ENCODE measurements around the gene LRRTM4.

Gene LRRTM4

GRCh38 chr2:77521931-77522470, at the start of gene LRRTM4:
LRRTM4 (minus strand) TSS chr2:77522376.
- DNase-seq = no peak

GRCh38 chr2:77571545-77571944, 49.4 kb upstream of the LRRTM4 start:
- no peak for DNase-seq

- DNase-seq = no peak
Measured at GRCh38 chr2:77567723-77568122, 45.5 kb upstream of the LRRTM4 start.

- no peak for DNase-seq
Measured at GRCh38 chr2:77566582-77566981, 44.4 kb upstream of the LRRTM4 start.

- DNase-seq = no peak
Measured at GRCh38 chr2:77566131-77566530, 44.0 kb upstream of the LRRTM4 start.

GRCh38 chr2:77552956-77553355, 30.8 kb upstream of the LRRTM4 start:
- DNase-seq = no peak

DNA sequence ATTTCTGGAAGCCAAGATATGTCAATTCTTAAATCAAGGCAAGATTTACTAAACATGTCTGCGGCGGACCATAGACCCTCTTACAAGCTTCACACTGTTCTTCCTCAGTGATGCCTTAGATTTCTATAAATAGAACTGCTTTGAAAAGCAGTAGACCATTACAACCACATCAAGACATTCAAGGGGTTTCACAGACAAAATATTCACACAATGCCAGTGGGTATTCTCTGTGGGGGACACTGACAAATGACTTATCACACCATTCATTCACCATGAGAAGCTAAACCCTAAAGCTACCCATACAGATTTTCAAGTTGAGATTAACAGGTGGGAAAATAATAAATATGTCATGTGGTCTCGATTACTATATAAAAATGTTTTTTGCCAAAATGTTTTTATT, 15.9 kb upstream of the LRRTM4 start:
- no peak for DNase-seq

DNA sequence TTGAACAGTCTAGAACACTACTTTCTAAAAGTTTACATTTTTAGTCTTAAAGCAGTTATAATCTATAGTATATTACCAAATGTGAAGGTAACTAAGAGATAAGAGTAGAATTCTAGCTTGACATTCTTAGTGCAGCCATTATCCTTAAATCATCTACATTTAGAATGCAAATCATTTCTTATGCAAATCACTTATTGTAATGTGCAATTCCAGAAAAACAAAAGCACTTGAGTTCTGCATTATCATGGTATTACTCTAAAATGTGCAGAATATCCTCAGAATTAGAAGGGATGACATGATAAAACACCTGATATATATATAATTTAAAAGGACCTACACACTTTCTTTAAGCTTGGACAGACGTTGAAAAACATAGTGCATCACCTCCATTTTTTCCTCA, 712 bp upstream of the LRRTM4 start:
- DNase-seq = no peak

- DNase-seq = no peak
Measured at GRCh38 chr2:77521548-77521891, 656 bp downstream of the LRRTM4 start.

- DNase-seq = no peak
Measured at GRCh38 chr2:77520641-77521547, 1.3 kb downstream of the LRRTM4 start.

DNA sequence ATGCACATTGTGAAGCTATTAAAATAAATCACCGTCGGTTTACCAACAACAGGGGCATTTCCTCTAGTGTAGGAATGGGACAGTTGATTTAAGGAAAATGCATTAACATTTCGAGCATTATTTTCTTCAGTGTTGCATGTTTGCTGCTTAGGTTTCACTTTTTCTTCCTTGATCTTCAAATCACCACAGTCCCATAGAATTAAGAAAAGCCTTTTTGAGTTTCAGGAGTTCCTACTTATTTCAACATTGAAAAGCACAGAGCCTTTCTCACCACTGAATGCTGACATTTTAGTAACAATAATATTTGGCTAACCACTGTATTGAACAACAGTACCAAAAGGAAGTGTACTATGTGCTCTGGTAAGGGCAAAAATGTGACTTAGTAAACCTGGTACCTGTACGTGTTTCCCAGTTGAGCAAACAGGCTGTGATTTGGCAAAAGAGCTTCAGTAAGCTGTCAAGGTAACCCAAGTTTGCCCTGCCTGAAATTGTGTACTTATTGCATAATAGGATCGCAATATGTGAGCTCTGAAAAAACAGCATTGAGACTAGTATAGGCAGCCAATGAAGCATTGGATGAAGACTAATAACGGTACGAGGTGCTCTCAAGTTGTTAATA, 2.2 kb downstream of the LRRTM4 start:
- no peak for DNase-seq

GRCh38 chr2:77519164-77519887, 2.9 kb downstream of the LRRTM4 start:
- no peak for DNase-seq

- DNase-seq = no peak
Measured at GRCh38 chr2:77518311-77518710, 3.9 kb downstream of the LRRTM4 start.

DNA sequence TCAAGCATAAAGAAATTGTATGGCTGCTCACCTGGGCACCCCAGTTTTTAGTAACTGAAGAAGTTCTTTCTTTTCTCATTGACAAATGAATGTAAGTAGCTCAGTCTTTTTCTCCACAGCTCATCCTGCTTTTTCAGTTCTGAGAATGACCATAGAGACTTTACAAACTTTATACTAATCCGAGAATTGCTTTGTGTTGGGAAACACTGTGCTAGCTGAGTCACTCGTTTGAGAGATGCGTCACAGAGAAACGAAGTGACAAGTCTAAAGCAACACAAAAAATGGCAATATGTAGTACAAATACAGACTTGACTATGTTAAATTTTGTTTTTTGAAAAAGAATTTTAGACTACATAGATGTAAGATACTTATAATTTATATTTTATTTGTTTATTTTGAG, 9.0 kb downstream of the LRRTM4 start:
- no peak for DNase-seq

DNA sequence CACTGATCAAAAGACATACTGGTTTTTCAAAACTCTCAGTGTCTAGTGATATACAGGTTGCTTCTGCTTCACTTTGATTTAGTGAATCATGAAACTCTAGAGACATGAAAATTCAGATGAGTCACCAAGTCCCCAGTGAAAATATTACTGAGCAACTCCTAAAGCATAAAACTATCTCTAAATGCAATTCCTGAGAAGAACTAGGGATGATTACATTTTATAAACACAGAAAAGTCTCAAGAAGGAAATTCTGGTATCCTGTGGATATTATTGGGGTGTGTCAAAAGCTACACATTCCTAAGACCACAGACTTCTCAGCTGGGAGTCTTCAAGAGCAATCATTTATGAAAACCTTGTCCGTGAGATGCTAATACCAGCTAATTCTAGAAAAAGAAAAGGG, 9.7 kb downstream of the LRRTM4 start:
- DNase-seq = no peak

DNA sequence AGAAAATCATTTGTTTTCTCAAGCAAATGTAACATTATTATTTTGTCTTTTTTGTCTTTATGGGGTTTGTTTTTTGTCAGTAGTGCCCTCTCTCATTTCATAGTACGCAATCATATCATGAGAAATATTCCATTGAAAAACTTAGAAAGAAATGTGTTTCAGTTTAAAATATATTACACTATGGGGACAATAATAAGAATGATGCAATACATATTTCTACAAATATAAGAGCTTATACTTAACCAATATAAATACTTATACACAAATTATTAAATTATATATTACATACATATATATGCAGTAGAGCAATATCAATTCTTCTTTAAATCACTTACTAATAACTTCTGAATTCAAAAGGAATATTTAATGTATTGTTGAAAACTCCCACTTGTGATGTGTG, 13.7 kb downstream of the LRRTM4 start:
- DNase-seq = no peak

GRCh38 chr2:77507657-77508056, 14.5 kb downstream of the LRRTM4 start:
- no peak for DNase-seq

- DNase-seq = no peak
Measured at GRCh38 chr2:77488141-77488540, 34.0 kb downstream of the LRRTM4 start.

GRCh38 chr2:77487074-77487803, 34.9 kb downstream of the LRRTM4 start:
- DNase-seq = no peak

DNA sequence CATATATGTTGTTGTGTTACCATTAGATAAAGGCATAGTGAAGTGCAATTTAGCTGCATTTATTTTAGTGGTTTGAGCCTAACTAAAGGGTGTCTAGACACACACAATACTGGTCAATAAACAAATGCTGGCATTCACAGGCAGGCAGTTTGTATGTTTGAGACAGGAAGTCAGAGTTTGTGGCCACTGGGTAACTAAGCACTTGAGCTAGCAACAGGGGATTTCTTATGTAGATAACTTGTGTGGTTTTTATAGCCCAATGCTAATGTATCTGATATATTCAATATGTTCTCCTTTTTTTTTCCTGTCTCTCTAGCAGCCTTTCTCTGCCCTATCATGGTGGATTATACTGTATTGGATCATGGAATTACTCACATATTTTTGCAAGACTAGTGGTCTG, 38.1 kb downstream of the LRRTM4 start:
- no peak for DNase-seq

DNA sequence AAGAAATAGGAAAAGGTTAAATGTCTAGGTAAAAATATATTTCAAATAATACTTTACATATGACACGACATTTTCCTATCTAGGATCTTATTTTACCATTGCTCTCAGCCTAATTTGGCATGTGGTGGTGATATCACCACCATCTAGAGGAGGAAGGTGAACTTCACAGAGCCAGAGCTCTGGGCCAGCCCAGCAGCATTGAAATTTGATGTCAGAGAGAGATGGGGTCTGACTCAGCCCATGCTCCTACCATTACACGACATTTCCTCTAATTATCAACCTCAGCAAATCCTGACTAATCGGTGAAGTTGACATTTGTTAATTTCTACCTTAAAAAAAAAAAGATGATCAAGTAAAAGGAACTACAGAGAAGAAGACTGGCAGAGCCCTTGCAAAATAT, 42.3 kb downstream of the LRRTM4 start:
- no peak for DNase-seq

- no peak for DNase-seq
Measured at GRCh38 chr2:77479395-77479794, 42.8 kb downstream of the LRRTM4 start.

DNA sequence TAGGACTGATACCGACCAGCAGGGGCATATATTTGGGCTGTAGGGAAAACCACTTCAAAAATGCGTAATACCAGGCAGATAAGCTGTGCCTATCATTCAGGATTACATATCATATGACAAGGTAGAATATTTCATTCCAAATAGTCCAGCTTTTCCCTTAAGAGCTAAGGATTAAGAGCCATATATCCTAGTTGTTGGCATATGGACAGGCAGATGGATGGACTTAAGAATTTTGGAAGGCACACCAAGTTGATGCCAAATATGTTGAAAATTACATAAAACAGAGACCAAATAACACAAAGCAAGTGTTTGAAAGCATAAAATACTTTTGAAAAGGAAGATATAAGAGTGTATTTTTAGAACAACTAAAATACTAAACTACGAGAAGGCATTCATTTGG, 52.1 kb downstream of the LRRTM4 start:
- DNase-seq = no peak
